Left ventricle myocardium inferior (tissue), 1 donor: ENCODE data around the gene NPBWR2. TPM values are rescaled to one million over a fixed set of nuclear protein-coding genes. Genes with fewer than 3 reads are reported as not detected.
"Not testable (repeated sequence)": the region's sequence is repeated elsewhere in the genome, so short reads cannot be mapped to it uniquely, and the experiment has no call there.

ENCODE experiments used
- DNase-seq: peaks from one replicate; pipeline ENCODE4 v3.0.0-alpha.2; 2020
- H3K27ac ChIP-seq: fragments of 200-600 bp; replicated peaks from 2 replicates; pipeline ENCODE4 v1.8.0; 2021
- H3K27me3 ChIP-seq: fragments of 200-600 bp; 2 replicates; pipeline ENCODE4 v1.8.0; 2021; ENCODE audit warnings: low read depth
- H3K36me3 ChIP-seq: fragments of 200-600 bp; 2 replicates; pipeline ENCODE4 v1.8.0; 2021
- H3K4me1 ChIP-seq: fragments of 200-600 bp; 2 replicates; pipeline ENCODE4 v1.8.0; 2021
- H3K4me3 ChIP-seq: fragments of 200-600 bp; 2 replicates; pipeline ENCODE4 v1.8.0; 2021; ENCODE audit warnings: mild to moderate bottlenecking, moderate library complexity
- H3K9me3 ChIP-seq: fragments of 200-600 bp; replicated peaks from 2 replicates; pipeline ENCODE4 v1.8.0; 2021
- intact Hi-C: fragments of 100-400 bp; cut with micrococcal nuclease; formaldehyde crosslinking; loops from one replicate; pipeline ENCODE4 v1.11.0; 2022
- total RNA-seq: library from RNA; stranded (reverse); fragmentation: NEBNext Ultra II Directional; extraction: Animal tissue kit (Norgen Biotek cat#: 25700); gene quantifications from one replicate; pipeline ENCODE4 v1.2.1, GENCODE V29; 2021
- TF ChIP-seq, protein P1 (sequence below): fragments of 200-600 bp; IDR thresholded peaks from 2 replicates; pipeline ENCODE4 v1.8.0; 2021; ENCODE audit warnings: antibody characterized with exemption, mild to moderate bottlenecking, borderline replicate concordance
- donor health status: DM: no; HTN: yes; CAD: no; lungs with severe emphysema.

The NPBWR2 gene
- total RNA-seq, 1 donor from 2014 or later: not detected

DNA sequence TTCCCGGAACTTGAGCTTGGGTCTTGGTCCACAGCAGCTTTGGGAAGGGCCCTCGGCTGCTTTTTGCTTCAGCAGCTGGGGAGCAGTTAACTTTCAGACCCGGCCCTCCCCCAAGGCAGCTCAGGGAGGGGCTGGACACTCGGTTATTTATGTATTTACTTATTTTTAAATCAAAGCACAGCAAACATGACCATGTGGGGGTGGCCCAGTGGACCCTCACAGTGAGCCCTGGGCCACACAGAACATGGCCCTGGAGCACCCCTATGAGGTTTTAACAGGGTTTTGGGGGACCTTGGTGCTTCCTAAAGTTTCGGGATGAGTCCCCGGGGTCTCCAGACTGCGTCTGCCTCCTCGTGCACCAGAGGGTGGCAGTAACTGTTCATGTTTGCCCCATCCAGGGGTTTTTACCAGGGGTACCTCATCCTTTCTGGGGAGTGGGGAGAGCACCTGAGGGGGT, 26.6 kb upstream of the NPBWR2 start:
- H3K27ac ChIP-seq: no peak overlapping the region
- H3K9me3 ChIP-seq: no peaks in the 10 kb centered on the region
- TF ChIP-seq, protein P1, sequence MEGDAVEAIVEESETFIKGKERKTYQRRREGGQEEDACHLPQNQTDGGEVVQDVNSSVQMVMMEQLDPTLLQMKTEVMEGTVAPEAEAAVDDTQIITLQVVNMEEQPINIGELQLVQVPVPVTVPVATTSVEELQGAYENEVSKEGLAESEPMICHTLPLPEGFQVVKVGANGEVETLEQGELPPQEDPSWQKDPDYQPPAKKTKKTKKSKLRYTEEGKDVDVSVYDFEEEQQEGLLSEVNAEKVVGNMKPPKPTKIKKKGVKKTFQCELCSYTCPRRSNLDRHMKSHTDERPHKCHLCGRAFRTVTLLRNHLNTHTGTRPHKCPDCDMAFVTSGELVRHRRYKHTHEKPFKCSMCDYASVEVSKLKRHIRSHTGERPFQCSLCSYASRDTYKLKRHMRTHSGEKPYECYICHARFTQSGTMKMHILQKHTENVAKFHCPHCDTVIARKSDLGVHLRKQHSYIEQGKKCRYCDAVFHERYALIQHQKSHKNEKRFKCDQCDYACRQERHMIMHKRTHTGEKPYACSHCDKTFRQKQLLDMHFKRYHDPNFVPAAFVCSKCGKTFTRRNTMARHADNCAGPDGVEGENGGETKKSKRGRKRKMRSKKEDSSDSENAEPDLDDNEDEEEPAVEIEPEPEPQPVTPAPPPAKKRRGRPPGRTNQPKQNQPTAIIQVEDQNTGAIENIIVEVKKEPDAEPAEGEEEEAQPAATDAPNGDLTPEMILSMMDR: peak; percentile 34
- DNase-seq: no peak
- intact Hi-C loops: no loop called here
- H3K27me3 ChIP-seq: peaks cover 37% of the 10 kb centered on the region
- no peaks in the 10 kb centered on the region for H3K36me3 ChIP-seq
- H3K4me3 ChIP-seq: no peak overlapping the region
- no peaks in the 10 kb centered on the region for H3K4me1 ChIP-seq

DNA sequence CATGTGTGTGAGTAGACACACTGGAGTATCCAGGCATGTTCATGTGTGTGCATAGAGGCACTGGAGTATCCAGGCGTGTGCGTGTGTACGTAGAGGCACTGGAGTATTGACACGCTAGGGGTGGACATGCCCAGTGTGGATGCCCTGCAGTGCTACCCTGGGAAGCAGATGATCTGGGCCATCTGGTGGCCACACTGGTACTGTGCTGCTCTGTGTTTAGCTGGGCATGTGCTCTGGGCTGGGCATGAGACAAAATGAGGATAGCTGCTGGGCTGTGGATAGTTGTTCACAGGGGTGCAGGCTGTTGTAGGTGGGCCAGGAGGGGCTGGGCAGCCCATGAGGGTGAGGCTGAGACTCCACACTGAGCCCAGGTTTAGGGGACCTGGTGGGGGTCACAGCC, 24.0 kb upstream of the NPBWR2 start:
- no peak overlapping the region for H3K27ac ChIP-seq
- no peak for DNase-seq
- intact Hi-C loops: no loop called here
- H3K36me3 ChIP-seq: no peaks in the 10 kb centered on the region
- H3K27me3 ChIP-seq: peaks cover 44% of the 10 kb centered on the region
- TF ChIP-seq, protein P1: no peak
- H3K4me3 ChIP-seq: no peak overlapping the region
- no peaks in the 10 kb centered on the region for H3K4me1 ChIP-seq
- H3K9me3 ChIP-seq: no peaks in the 10 kb centered on the region

DNA sequence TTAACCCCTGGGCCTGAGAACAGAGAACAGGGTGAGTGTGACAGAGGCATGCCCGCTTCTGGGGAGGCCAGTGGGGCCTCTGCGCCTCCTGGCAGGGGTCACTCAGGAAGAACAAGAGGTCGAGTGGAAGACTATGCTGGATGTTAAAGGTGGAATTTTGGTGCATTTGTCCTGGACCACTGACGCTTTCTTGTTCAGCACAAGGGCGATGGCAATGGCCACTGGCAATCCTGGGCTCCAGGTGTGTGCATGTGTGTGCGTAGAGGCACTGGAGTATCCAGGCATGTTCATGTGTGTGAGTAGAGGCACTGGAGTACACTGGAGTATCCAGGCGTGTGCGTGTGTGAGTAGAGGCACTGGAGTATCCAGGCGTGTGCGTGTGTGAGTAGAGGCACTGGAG, 23.5 kb upstream of the NPBWR2 start:
- no peak overlapping the region for H3K4me3 ChIP-seq
- H3K4me1 ChIP-seq: no peaks in the 10 kb centered on the region
- peaks cover 47% of the 10 kb centered on the region for H3K27me3 ChIP-seq
- intact Hi-C loops: no loop called here
- TF ChIP-seq, protein P1: no peak
- no peaks in the 10 kb centered on the region for H3K9me3 ChIP-seq
- no peak overlapping the region for H3K27ac ChIP-seq
- no peaks in the 10 kb centered on the region for H3K36me3 ChIP-seq
- DNase-seq: no peak

DNA sequence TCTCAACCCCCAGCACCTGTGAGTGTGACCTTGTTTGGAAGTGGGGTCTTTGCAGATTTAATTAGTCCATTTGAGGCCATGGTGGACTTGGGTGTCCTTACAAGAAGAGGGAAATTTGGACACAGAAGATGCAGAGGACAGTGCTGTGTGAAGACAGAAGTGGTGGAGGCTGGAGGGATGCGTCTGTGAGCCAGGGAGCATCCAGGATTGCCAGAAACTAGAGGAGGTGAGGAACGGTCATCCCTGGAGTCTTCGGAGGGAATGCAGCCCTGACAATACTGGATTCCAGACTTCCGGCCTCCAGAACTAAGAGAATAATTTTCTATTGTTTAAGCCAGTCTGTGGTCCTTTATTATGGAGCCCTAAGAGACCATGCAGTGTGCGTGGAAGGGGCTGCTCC, 22.9 kb upstream of the NPBWR2 start:
- intact Hi-C loops: no loop called here
- H3K36me3 ChIP-seq: no peaks in the 10 kb centered on the region
- TF ChIP-seq, protein P1: no peak
- no peaks in the 10 kb centered on the region for H3K9me3 ChIP-seq
- H3K4me3 ChIP-seq: no peak overlapping the region
- DNase-seq: no peak
- no peaks in the 10 kb centered on the region for H3K4me1 ChIP-seq
- H3K27me3 ChIP-seq: peaks cover 48% of the 10 kb centered on the region
- no peak overlapping the region for H3K27ac ChIP-seq

DNA sequence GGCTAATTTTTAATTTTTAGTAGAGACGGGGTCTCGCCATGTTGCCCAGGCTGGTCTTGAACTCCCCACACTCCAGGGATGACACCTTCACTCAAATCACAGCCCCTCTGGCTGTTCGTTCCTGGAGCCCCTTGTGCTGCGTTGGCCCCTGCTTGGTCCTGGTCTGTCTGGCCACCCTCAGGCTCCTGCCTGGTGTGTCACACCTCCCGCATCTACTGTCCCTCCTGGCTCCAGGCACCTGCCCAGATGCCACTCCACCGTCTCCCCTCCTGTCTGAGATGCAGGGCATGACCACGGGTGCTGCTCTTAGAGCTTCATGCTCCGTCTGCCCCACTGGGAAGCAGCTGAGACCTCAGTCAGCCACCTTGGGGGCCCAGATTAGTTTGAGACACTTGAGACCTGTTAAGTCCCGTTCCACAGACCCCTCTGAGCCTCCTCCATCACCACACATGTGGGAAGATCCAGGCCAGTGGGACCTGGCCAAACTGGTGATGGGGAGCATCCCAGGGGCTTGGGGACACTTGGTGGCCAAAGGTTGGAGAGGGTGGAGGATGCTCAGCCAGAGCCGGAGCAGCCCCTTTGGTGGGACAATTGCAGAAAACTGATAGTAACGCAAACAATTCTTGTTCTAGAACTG, 21.9 kb upstream of the NPBWR2 start:
- DNase-seq: no peak
- no peak overlapping the region for H3K4me3 ChIP-seq
- intact Hi-C loops: no loop called here

DNA sequence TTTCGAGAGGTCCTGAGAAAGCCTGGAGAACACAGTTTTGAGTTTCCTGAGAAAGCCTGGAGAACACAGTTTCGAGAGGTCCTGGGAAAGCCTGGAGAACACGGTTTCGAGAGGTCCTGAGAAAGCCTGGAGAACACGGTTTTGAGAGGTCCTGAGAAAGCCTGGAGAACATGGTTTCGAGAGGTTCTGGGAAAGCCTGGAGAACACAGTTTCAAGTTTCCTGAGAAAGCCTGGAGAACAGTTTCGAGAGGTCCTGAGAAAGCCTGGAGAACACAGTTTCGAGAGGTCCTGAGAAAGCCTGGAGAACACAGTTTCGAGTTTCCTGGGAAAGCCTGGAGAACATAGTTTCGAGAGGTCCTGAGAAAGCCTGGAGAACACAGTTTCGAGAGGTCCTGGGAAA, 16.2 kb upstream of the NPBWR2 start:
- H3K27me3 ChIP-seq: peaks cover 48% of the 10 kb centered on the region
- DNase-seq, H3K9me3 ChIP-seq, intact Hi-C loops, H3K27ac ChIP-seq, H3K4me3 ChIP-seq, H3K4me1 ChIP-seq, H3K36me3 ChIP-seq: not testable (repeated sequence)

More for the DNA sequence above, 21.9 kb upstream of the NPBWR2 start:
- TF ChIP-seq, protein P1: no peak
- Histone ChIP-seq H3K27me3 (peaks cover 51% of the 10 kb centered on the region), H3K27ac (no peak overlapping the region), H3K9me3 (no peaks in the 10 kb centered on the region), H3K4me1 (no peaks in the 10 kb centered on the region), H3K36me3 (no peaks in the 10 kb centered on the region)

DNA sequence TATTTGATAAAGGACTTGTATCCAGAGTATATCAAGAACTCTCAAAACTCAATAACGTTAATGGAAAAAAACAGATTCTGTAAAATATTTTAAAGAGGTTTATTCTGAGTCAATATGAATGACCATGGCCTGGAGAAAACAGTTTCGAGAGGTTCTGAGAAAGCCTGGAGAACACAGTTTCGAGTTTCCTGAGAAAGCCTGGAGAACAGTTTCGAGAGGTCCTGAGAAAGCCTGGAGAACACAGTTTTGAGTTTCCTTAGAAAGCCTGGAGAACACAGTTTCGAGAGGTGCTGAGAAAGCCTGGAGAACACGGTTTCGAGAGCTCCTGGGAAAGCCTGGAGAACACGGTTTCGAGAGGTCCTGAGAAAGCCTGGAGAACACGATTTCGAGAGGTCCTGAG, 15.6 kb upstream of the NPBWR2 start:
- intact Hi-C loops, DNase-seq, H3K4me3 ChIP-seq, H3K4me1 ChIP-seq, H3K27ac ChIP-seq, H3K9me3 ChIP-seq, H3K36me3 ChIP-seq: not testable (repeated sequence)
- H3K27me3 ChIP-seq: peaks cover 42% of the 10 kb centered on the region
